Stimulated activated effector memory CD8-positive, alpha-beta T cell treated with anti-CD3 and anti-CD28 coated beads, Interleukin-12 subunit alpha, Interleukin-12 subunit beta, amount 100 ng/mL, for 72 hours (primary cell): ENCODE measurements around the gene CMYA5.

Experiments
- ATAC-seq: fragments of 150-1000 bp; cut with Tn5 transposase; 2 replicates; pipeline ENCODE4 v1.10.0; 2021
- DNase-seq, 2 donors: peaks; one replicate each; pipeline ENCODE4 v3.0.0; 2021 to 2022; ENCODE audit warnings: low spot score in 2 of 2
- H3K27ac Mint-ChIP-seq: one replicate; pipeline ENCODE4 v1.8.0; 2022; ENCODE audit warnings: mild to moderate bottlenecking, mixed read lengths
- H3K36me3 Mint-ChIP-seq: one replicate; pipeline ENCODE4 v1.8.0; 2022; ENCODE audit warnings: mild to moderate bottlenecking, mixed read lengths
- H3K4me1 Mint-ChIP-seq: one replicate; pipeline ENCODE4 v1.8.0; 2022; ENCODE audit warnings: mixed read lengths
- H3K4me3 Mint-ChIP-seq: one replicate; pipeline ENCODE4 v1.8.0; 2022; ENCODE audit warnings: mild to moderate bottlenecking, mixed read lengths
- H3K9me3 Mint-ChIP-seq: one replicate; pipeline ENCODE4 v1.8.0; 2022; ENCODE audit warnings: mixed read lengths

Gene CMYA5

GRCh38 chr5:79792463-79792862 is 102.8 kb downstream of the CMYA5 start:
- DNase-seq (no peak), ATAC-seq (no peak)
- H3K4me1 Mint-ChIP-seq, result no peaks in the 10 kb centered on the region
- H3K36me3 Mint-ChIP-seq, result no peaks in the 10 kb centered on the region
- H3K9me3 Mint-ChIP-seq, result no peaks in the 10 kb centered on the region
- H3K27ac Mint-ChIP-seq, result no peak overlapping the region
- no peak overlapping the region for H3K4me3 Mint-ChIP-seq

- H3K36me3 Mint-ChIP-seq, result no peaks in the 10 kb centered on the region
- no peak overlapping the region for H3K27ac Mint-ChIP-seq
- H3K4me3 Mint-ChIP-seq, result no peak overlapping the region
- ATAC-seq (peak; percentile 26), DNase-seq (no peak)
- no peaks in the 10 kb centered on the region for H3K4me1 Mint-ChIP-seq
- no peaks in the 10 kb centered on the region for H3K9me3 Mint-ChIP-seq
Observed at GRCh38 chr5:79793304-79793703, 103.7 kb downstream of the CMYA5 start.

- Mint-ChIP-seq H3K4me1 (no peaks in the 10 kb centered on the region), H3K36me3 (no peaks in the 10 kb centered on the region), H3K27ac (no peak overlapping the region), H3K4me3 (no peak overlapping the region), H3K9me3 (no peaks in the 10 kb centered on the region)
- DNase-seq (no peak), ATAC-seq (peak; percentile 16)
Observed at GRCh38 chr5:79793722-79794121, 104.1 kb downstream of the CMYA5 start.

- Mint-ChIP-seq H3K27ac (no peak overlapping the region), H3K4me1 (no peaks in the 10 kb centered on the region), H3K36me3 (no peaks in the 10 kb centered on the region), H3K4me3 (no peak overlapping the region), H3K9me3 (no peaks in the 10 kb centered on the region)
- DNase-seq (no peak), ATAC-seq (no peak)
Observed at GRCh38 chr5:79794347-79794746, 104.7 kb downstream of the CMYA5 start.

GRCh38 chr5:79795764-79796398 is 106.2 kb downstream of the CMYA5 start:
- ATAC-seq, result no peak
- no peak overlapping the region for H3K27ac Mint-ChIP-seq
- no peak overlapping the region for H3K4me3 Mint-ChIP-seq
- no peak for DNase-seq
- no peaks in the 10 kb centered on the region for H3K36me3 Mint-ChIP-seq
- peaks cover under 1% of the 10 kb centered on the region for H3K4me1 Mint-ChIP-seq
- no peaks in the 10 kb centered on the region for H3K9me3 Mint-ChIP-seq

GRCh38 chr5:79798893-79799590 is 109.4 kb downstream of the CMYA5 start:
- Mint-ChIP-seq H3K27ac (no peak overlapping the region), H3K4me1 (peaks cover 4% of the 10 kb centered on the region), H3K4me3 (no peak overlapping the region), H3K36me3 (no peaks in the 10 kb centered on the region), H3K9me3 (no peaks in the 10 kb centered on the region)
- DNase-seq (no peak), ATAC-seq (no peak)

GRCh38 chr5:79800979-79801827 is 111.6 kb downstream of the CMYA5 start:
- peaks cover 6% of the 10 kb centered on the region for H3K4me1 Mint-ChIP-seq
- DNase-seq (no peak), ATAC-seq (peak; percentile 52)
- no peaks in the 10 kb centered on the region for H3K36me3 Mint-ChIP-seq
- H3K4me3 Mint-ChIP-seq, result no peak overlapping the region
- no peak overlapping the region for H3K27ac Mint-ChIP-seq
- H3K9me3 Mint-ChIP-seq, result no peaks in the 10 kb centered on the region

GRCh38 chr5:79802406-79802805 is 112.8 kb downstream of the CMYA5 start:
- Mint-ChIP-seq H3K4me1 (peaks cover 10% of the 10 kb centered on the region), H3K4me3 (no peak overlapping the region), H3K27ac (no peak overlapping the region), H3K36me3 (no peaks in the 10 kb centered on the region), H3K9me3 (no peaks in the 10 kb centered on the region)
- DNase-seq (no peak), ATAC-seq (no peak)

- DNase-seq (no peak), ATAC-seq (peak; percentile 52)
- Mint-ChIP-seq H3K36me3 (no peaks in the 10 kb centered on the region), H3K4me1 (peaks cover 10% of the 10 kb centered on the region), H3K4me3 (no peak overlapping the region), H3K27ac (no peak overlapping the region), H3K9me3 (no peaks in the 10 kb centered on the region)
Observed at GRCh38 chr5:79803007-79803406, 113.4 kb downstream of the CMYA5 start.

GRCh38 chr5:79806741-79807140 is 117.1 kb downstream of the CMYA5 start:
- H3K4me3 Mint-ChIP-seq, result no peak overlapping the region
- H3K36me3 Mint-ChIP-seq, result no peaks in the 10 kb centered on the region
- H3K4me1 Mint-ChIP-seq, result peaks cover 6% of the 10 kb centered on the region
- no peak overlapping the region for H3K27ac Mint-ChIP-seq
- no peak for DNase-seq
- no peaks in the 10 kb centered on the region for H3K9me3 Mint-ChIP-seq
- ATAC-seq, result no peak

GRCh38 chr5:79809743-79810142 is 120.1 kb downstream of the CMYA5 start:
- H3K9me3 Mint-ChIP-seq, result no peaks in the 10 kb centered on the region
- ATAC-seq, result no peak
- H3K27ac Mint-ChIP-seq, result no peak overlapping the region
- H3K4me3 Mint-ChIP-seq, result no peak overlapping the region
- peaks cover 6% of the 10 kb centered on the region for H3K4me1 Mint-ChIP-seq
- DNase-seq, result no peak
- no peaks in the 10 kb centered on the region for H3K36me3 Mint-ChIP-seq

- no peaks in the 10 kb centered on the region for H3K36me3 Mint-ChIP-seq
- H3K27ac Mint-ChIP-seq, result no peak overlapping the region
- ATAC-seq (peak; percentile 19), DNase-seq (no peak)
- no peaks in the 10 kb centered on the region for H3K9me3 Mint-ChIP-seq
- peaks cover 5% of the 10 kb centered on the region for H3K4me1 Mint-ChIP-seq
- H3K4me3 Mint-ChIP-seq, result no peak overlapping the region
Observed at GRCh38 chr5:79811081-79811480, 121.4 kb downstream of the CMYA5 start.

- no peaks in the 10 kb centered on the region for H3K36me3 Mint-ChIP-seq
- H3K4me1 Mint-ChIP-seq, result no peaks in the 10 kb centered on the region
- ATAC-seq (no peak), DNase-seq (no peak)
- H3K4me3 Mint-ChIP-seq, result no peak overlapping the region
- no peak overlapping the region for H3K27ac Mint-ChIP-seq
- no peaks in the 10 kb centered on the region for H3K9me3 Mint-ChIP-seq
Observed at GRCh38 chr5:79811904-79812303, 122.3 kb downstream of the CMYA5 start.

- Mint-ChIP-seq H3K4me1 (no peaks in the 10 kb centered on the region), H3K36me3 (no peaks in the 10 kb centered on the region), H3K9me3 (peaks cover 5% of the 10 kb centered on the region), H3K4me3 (no peak overlapping the region), H3K27ac (no peak overlapping the region)
- ATAC-seq, result no peak
- no peak for DNase-seq
Observed at GRCh38 chr5:79814699-79815098, 125.1 kb downstream of the CMYA5 start.

- H3K36me3 Mint-ChIP-seq, result no peaks in the 10 kb centered on the region
- ATAC-seq (no peak), DNase-seq (no peak)
- H3K4me3 Mint-ChIP-seq, result no peak overlapping the region
- peaks cover 5% of the 10 kb centered on the region for H3K9me3 Mint-ChIP-seq
- no peak overlapping the region for H3K27ac Mint-ChIP-seq
- H3K4me1 Mint-ChIP-seq, result no peaks in the 10 kb centered on the region
Observed at GRCh38 chr5:79816014-79816413, 126.4 kb downstream of the CMYA5 start.

- DNase-seq, result no peak
- H3K27ac Mint-ChIP-seq, result no peak overlapping the region
- H3K4me1 Mint-ChIP-seq, result no peaks in the 10 kb centered on the region
- H3K4me3 Mint-ChIP-seq, result no peak overlapping the region
- peaks cover 5% of the 10 kb centered on the region for H3K9me3 Mint-ChIP-seq
- no peaks in the 10 kb centered on the region for H3K36me3 Mint-ChIP-seq
- ATAC-seq, result no peak
Observed at GRCh38 chr5:79820648-79821047, 131.0 kb downstream of the CMYA5 start.
